HepG2 (cell line): Measurements from ENCODE around the gene CACNB4. TPM values are rescaled to one million over a fixed set of nuclear protein-coding genes. Genes with fewer than 3 reads are reported as not detected.
"Not testable (repeated sequence)": the region's sequence is repeated elsewhere in the genome, so short reads cannot be mapped to it uniquely, and the experiment has no call there.

Experiments
- ATAC-seq: fragments of 200-7000 bp; cut with Tn5 transposase; 3 replicates; pipeline ENCODE4 v1.9.1; 2020; ENCODE audit warnings: mild to moderate bottlenecking, moderate library complexity
- BruUV-seq: library from RNA; stranded (reverse); fragments of 400-500 nt; replicated peaks from 2 replicates; lab custom pipeline; 2021; lab: Mats Ljungman, UMichigan
- CTCF ChIA-PET: fragments of 300-600 bp; formaldehyde crosslinking; extraction: SDS; loops from one replicate; lab custom pipeline; 2021; ENCODE audit warnings: low total read pairs, inconsistent platforms, low intra/inter-chr PET ratio; lab: Yijun Ruan, JAX
- POLR2A ChIA-PET: fragments of 350-600 bp; sonication (Branson Sonifier 250); formaldehyde crosslinking; loops from one replicate; lab custom pipeline; 2020; ENCODE audit warnings: antibody characterized with exemption, inconsistent platforms; lab: Yijun Ruan, JAX
- DNase-seq: peaks from one replicate; pipeline ENCODE4 v3.0.0-alpha.2; 2015; ENCODE audit warnings: low spot score
- FAIRE-seq: peaks from 3 replicates; lab custom pipeline; 2011; peaks lifted over from hg19 to GRCh38; lab: Jason Lieb, UNC
- H2AFZ ChIP-seq: one replicate; pipeline ENCODE4 v1.6.1; 2011; ENCODE audit warnings: low read length, inconsistent platforms
- H3K27ac ChIP-seq: fragments of 300-600 bp; 3 replicates; pipeline ENCODE4 v1.8.0; 2011; ENCODE audit warnings: mixed run types, mild to moderate bottlenecking, mixed read lengths, low read length, inconsistent platforms; ENCODE audit not compliant: insufficient read depth; ENCODE audit errors: extremely low read length
- H3K27me3 ChIP-seq, 2 experiments: fragments of 200-600 bp in 1 of 2; 2 replicates in 1 of 2; 3 replicates in 1 of 2; pipeline versions ENCODE4 v1.6.0 to v1.8.0; 2011; ENCODE audit warnings: low read length in 2 of 2, mild to moderate bottlenecking in 2 of 2, moderate library complexity in 2 of 2, inconsistent platforms in 1 of 2; ENCODE audit not compliant: insufficient read depth in 2 of 2, control insufficient read depth in 1 of 2
- H3K36me3 ChIP-seq, 2 experiments: fragments of 200-600 bp in 1 of 2; replicated peaks in 1 of 2; 2 replicates in 1 of 2; 3 replicates in 1 of 2; pipeline versions ENCODE4 v1.5.1 to v1.8.0; 2011; ENCODE audit warnings: low read length in 2 of 2, inconsistent platforms in 1 of 2; ENCODE audit not compliant: insufficient read depth in 2 of 2, control insufficient read depth in 1 of 2
- H3K4me1 ChIP-seq: 2 replicates; pipeline ENCODE4 v1.5.1; 2012; ENCODE audit warnings: low read length, inconsistent platforms; ENCODE audit not compliant: insufficient read depth
- H3K4me2 ChIP-seq: 2 replicates; pipeline ENCODE4 v1.6.0; 2011; ENCODE audit warnings: low read depth, low read length, inconsistent platforms
- H3K4me3 ChIP-seq, 3 experiments: fragments of 200-600 bp in 1 of 3; sonication (generic), shearing (Covaris generic) in 1 of 3; replicated peaks in 1 of 3; 2 replicates each; pipeline ENCODE4 v1.5.1; 2011 to 2016; ENCODE audit warnings: low read length in 3 of 3, inconsistent platforms in 2 of 3, low read depth in 2 of 3, mild to moderate bottlenecking in 2 of 3, control low read depth in 1 of 3, mixed read lengths in 1 of 3; ENCODE audit not compliant: insufficient read depth in 1 of 3
- H3K79me2 ChIP-seq: one replicate; pipeline ENCODE4 v1.6.1; 2011; ENCODE audit warnings: low read length, inconsistent platforms; ENCODE audit not compliant: insufficient read depth
- H3K9ac ChIP-seq: 2 replicates; pipeline ENCODE4 v1.6.0; 2011; ENCODE audit warnings: mild to moderate bottlenecking, low read depth, low read length, inconsistent platforms; ENCODE audit not compliant: insufficient read depth
- H3K9me3 ChIP-seq: 2 replicates; pipeline ENCODE4 v1.5.1; 2012; ENCODE audit warnings: mild to moderate bottlenecking, low read length
- H4K20me1 ChIP-seq: 2 replicates; pipeline ENCODE4 v1.6.0; 2011; ENCODE audit warnings: inconsistent platforms, mild to moderate bottlenecking, low read length, moderate library complexity; ENCODE audit not compliant: insufficient read depth
- SIX4 ChIP-seq: sonication (generic); formaldehyde crosslinking; IDR thresholded peaks from 2 replicates; pipeline ENCODE4 v1.4.0; 2020; ENCODE audit warnings: missing genetic modification reagents
- ZBTB25 ChIP-seq: IDR thresholded peaks from 2 replicates; pipeline ENCODE4 v1.6.1; 2018; ENCODE audit warnings: missing genetic modification reagents
- ZUFSP ChIP-seq: sonication (generic); formaldehyde crosslinking; IDR thresholded peaks from 2 replicates; pipeline ENCODE4 v1.9.0; 2021; ENCODE audit warnings: missing genetic modification reagents, mild to moderate bottlenecking, borderline replicate concordance
- WGBS: methylation state at CpG from one replicate; pipeline ENCODE4 v1.1.6; 2017; ENCODE audit warnings: low lambda C conversion rate; 5-methylcytosine and 5-hydroxymethylcytosine counted together
- in situ Hi-C: cut with HindIII; loops from 2 replicates; pipeline ENCODE4 v1.10.0; 2017; ENCODE audit warnings: low pct_unique_long_range_greater_than_20kb; ENCODE audit not compliant: extremely low pct_ligation_motif_present
- intact Hi-C: fragments of 100-400 bp; cut with micrococcal nuclease; formaldehyde crosslinking; loops from one replicate; pipeline ENCODE4 v1.10.0; 2022; ENCODE audit not compliant: unreplicated experiment
- polyA plus RNA-seq, 8 experiments: library from polyadenylated mRNA; depleted of rRNA in 3 of 8; stranded (reverse) in 7 of 8; unstranded in 1 of 8; fragments of >200 nt; fragmentation: Illumina TruSeq in 4 of 8; extraction: Trizol in 4 of 8; gene quantifications; 2 replicates each; pipeline versions ENCODE4 v1.2.1 to v1.2.3, GENCODE V29; 2011 to 2016; ENCODE audit warnings: low read depth in 4 of 8, missing spikeins in 1 of 8, mixed read lengths in 1 of 8; ENCODE audit not compliant: insufficient read depth in 1 of 8
- total RNA-seq, 5 experiments: library from RNA; depleted of rRNA; stranded (reverse); fragments of >200 nt; fragmentation: Illumina TruSeq; extraction: Trizol; gene quantifications; 2 replicates each; pipeline ENCODE4 v1.2.3, GENCODE V29; 2016; ENCODE audit warnings: low read depth in 1 of 5

Gene CACNB4
- total and polyA plus RNA-seq, 2 of the 13 experiments (the other 11 are each of a cell fraction or from before 2014, with no cell fraction given) = 5.1 to 14.3 TPM

GRCh38 chr2:152093464-152093863, 5.4 kb downstream of the CACNB4 start (continued):
- TF ChIP-seq ZUFSP = no peak

GRCh38 chr2:152092095-152092494, 6.7 kb downstream of the CACNB4 start:
- H3K27ac ChIP-seq = no peak overlapping the region
- no peak overlapping the region for H2AFZ ChIP-seq
- 49% methylated on average over 2 of the region's 2 CpGs for WGBS
- ChIA-PET CTCF (no interaction called here), POLR2A (no interaction called here)
- intact Hi-C loops = no loop called here
- no peak for ATAC-seq
- H3K79me2 ChIP-seq = no peaks in the 10 kb centered on the region
- H3K9me3 ChIP-seq = no peaks in the 10 kb centered on the region
- no peak for DNase-seq
- H4K20me1 ChIP-seq = no peaks in the 10 kb centered on the region; the same call in 1 of the 2 replicates
- TF ChIP-seq SIX4 (CRISPR knock-in tag) (no peak), ZBTB25 (CRISPR knock-in tag) (no peak)
- H3K27me3 ChIP-seq = peaks cover 3 to 37% of the 10 kb centered on the region in 2 experiments; a peak in 4 of 5 replicates
- BruUV-seq = no TSS peak
- peaks cover 4% of the 10 kb centered on the region for H3K4me1 ChIP-seq
- no peak overlapping the region for H3K4me2 ChIP-seq
- H3K4me3 ChIP-seq = no peak overlapping the region
- H3K9ac ChIP-seq = no peak overlapping the region
- FAIRE-seq = no peak
- H3K36me3 ChIP-seq = no peaks in the 10 kb centered on the region
- in situ Hi-C loops = no loop called here

- H3K36me3 ChIP-seq, CTCF ChIA-PET, H3K79me2 ChIP-seq, in situ Hi-C loops, FAIRE-seq, H2AFZ ChIP-seq, H4K20me1 ChIP-seq, DNase-seq, H3K4me2 ChIP-seq, ATAC-seq, H3K9me3 ChIP-seq, H3K27ac ChIP-seq, H3K9ac ChIP-seq, BruUV-seq, POLR2A ChIA-PET, intact Hi-C loops, H3K4me1 ChIP-seq, H3K4me3 ChIP-seq: not testable (repeated sequence)
- H3K27me3 ChIP-seq = peaks cover 3 to 29% of the 10 kb centered on the region in 2 experiments; a peak in 4 of 5 replicates
- 17% methylated on average over 4 of the region's 4 CpGs for WGBS
Observed at GRCh38 chr2:152090726-152091125, 8.1 kb downstream of the CACNB4 start.
